GM21360 (cell line): Measurements from ENCODE around the gene DCST1.

Source experiments
- ATAC-seq: cut with Tn5 transposase; IDR thresholded peaks from one replicate; pipeline ENCODE4 v1.9.1; 2021; ENCODE audit warnings: mild to moderate bottlenecking, moderate library complexity; ENCODE audit not compliant: unreplicated experiment

Gene DCST1

GRCh38 chr1:155083865-155084721 is 50.5 kb downstream of the DCST1 start:
- ATAC-seq: no peak

- peak; percentile 63 for ATAC-seq
These were observed 51.3 kb downstream of the DCST1 start for GRCh38 chr1:155084722-155085503.

- ATAC-seq: no peak
These were observed 52.0 kb downstream of the DCST1 start for GRCh38 chr1:155085504-155086127.

GRCh38 chr1:155086128-155086741 is 52.6 kb downstream of the DCST1 start:
- no peak for ATAC-seq

GRCh38 chr1:155086856-155087535 is 53.4 kb downstream of the DCST1 start:
- no peak for ATAC-seq

GRCh38 chr1:155091071-155092051 is 57.7 kb downstream of the DCST1 start:
- ATAC-seq: no peak

GRCh38 chr1:155092131-155092530 is 58.5 kb downstream of the DCST1 start:
- ATAC-seq: no peak

GRCh38 chr1:155092641-155093040 is 59.0 kb downstream of the DCST1 start:
- no peak for ATAC-seq

GRCh38 chr1:155093911-155094621 is 60.4 kb downstream of the DCST1 start:
- no peak for ATAC-seq

GRCh38 chr1:155094622-155094948 is 61.0 kb downstream of the DCST1 start:
- ATAC-seq: no peak

- ATAC-seq: no peak
These were observed 65.7 kb downstream of the DCST1 start for GRCh38 chr1:155099331-155099730.
